ENCODE data around the gene TRPC4. TPM values are rescaled to one million over a fixed set of nuclear protein-coding genes. Genes with fewer than 3 reads are reported as not detected.

Gene TRPC4
- total RNA-seq, 1 donor from 2014 or later, result 6.1 TPM

GRCh38 chr13:37795326-37795725 lies 74.2 kb downstream of the TRPC4 start:
- H3K4me3 Mint-ChIP-seq, result no peak overlapping the region
- no peaks in the 10 kb centered on the region for H3K27me3 Mint-ChIP-seq
- H3K27ac Mint-ChIP-seq, result no peak overlapping the region
- H3K36me3 Mint-ChIP-seq, result no peaks in the 10 kb centered on the region
- no peak for DNase-seq (ENCODE audit: extremely low spot score, unreplicated experiment)
- no peaks in the 10 kb centered on the region for H3K4me1 Mint-ChIP-seq (ENCODE audit: unreplicated experiment)
- TF ChIP-seq, protein P1, sequence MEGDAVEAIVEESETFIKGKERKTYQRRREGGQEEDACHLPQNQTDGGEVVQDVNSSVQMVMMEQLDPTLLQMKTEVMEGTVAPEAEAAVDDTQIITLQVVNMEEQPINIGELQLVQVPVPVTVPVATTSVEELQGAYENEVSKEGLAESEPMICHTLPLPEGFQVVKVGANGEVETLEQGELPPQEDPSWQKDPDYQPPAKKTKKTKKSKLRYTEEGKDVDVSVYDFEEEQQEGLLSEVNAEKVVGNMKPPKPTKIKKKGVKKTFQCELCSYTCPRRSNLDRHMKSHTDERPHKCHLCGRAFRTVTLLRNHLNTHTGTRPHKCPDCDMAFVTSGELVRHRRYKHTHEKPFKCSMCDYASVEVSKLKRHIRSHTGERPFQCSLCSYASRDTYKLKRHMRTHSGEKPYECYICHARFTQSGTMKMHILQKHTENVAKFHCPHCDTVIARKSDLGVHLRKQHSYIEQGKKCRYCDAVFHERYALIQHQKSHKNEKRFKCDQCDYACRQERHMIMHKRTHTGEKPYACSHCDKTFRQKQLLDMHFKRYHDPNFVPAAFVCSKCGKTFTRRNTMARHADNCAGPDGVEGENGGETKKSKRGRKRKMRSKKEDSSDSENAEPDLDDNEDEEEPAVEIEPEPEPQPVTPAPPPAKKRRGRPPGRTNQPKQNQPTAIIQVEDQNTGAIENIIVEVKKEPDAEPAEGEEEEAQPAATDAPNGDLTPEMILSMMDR (conservative IDR thresholded peaks at IDR 0.05), result no peak
- H3K9me3 Mint-ChIP-seq, result no peaks in the 10 kb centered on the region

DNA sequence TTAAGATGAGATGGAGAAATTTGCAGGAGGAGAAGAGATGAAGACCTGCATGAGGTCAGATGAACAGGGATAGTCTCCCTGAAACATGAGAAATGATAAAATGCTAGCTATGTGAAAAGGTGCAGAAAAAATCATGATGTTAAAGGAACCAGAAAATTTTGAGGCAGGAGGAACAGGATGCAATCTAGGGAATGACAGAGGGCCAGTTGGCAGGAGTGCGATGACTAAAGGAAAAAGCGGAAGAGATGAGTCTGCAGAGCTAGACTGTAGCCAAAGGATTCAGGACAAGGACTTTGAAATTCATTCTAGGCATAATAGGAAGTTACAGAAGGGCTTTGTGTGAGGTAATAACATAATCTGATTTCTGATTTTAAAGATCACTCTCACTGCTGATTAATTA lies 77.9 kb downstream of the TRPC4 start:
- H3K27ac Mint-ChIP-seq, result no peak overlapping the region
- no peak overlapping the region for H3K4me3 Mint-ChIP-seq
- no peak for DNase-seq (ENCODE audit: extremely low spot score, unreplicated experiment)
- no peaks in the 10 kb centered on the region for H3K36me3 Mint-ChIP-seq
- TF ChIP-seq, protein P1 (conservative IDR thresholded peaks at IDR 0.05), result no peak
- no peaks in the 10 kb centered on the region for H3K9me3 Mint-ChIP-seq
- no peaks in the 10 kb centered on the region for H3K27me3 Mint-ChIP-seq
- H3K4me1 Mint-ChIP-seq (ENCODE audit: unreplicated experiment), result no peaks in the 10 kb centered on the region

DNA sequence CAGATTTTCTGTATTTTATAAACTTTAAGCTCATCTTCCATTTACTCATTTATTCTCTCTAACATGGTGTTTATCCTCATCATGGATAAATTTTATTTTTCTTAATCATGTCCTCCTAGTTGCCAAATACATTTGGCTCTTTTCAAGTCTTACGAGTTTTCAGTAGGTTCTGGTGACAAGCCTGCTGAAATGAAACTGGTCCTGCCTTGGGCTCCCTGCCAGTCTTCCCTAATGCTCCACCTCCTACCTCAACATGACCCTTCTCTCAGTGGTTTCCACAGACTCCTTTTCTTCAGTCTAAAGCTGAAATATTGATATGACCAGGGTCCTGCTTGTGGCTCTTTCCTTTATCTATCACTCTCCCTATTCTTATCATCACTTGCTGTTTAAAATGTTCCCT lies 81.2 kb downstream of the TRPC4 start:
- Mint-ChIP-seq H3K36me3 (no peaks in the 10 kb centered on the region), H3K4me1 (ENCODE audit: unreplicated experiment) (no peaks in the 10 kb centered on the region), H3K27ac (no peak overlapping the region), H3K27me3 (no peaks in the 10 kb centered on the region), H3K9me3 (no peaks in the 10 kb centered on the region), H3K4me3 (no peak overlapping the region)
- TF ChIP-seq, protein P1 (conservative IDR thresholded peaks at IDR 0.05), result no peak
- DNase-seq (ENCODE audit: extremely low spot score, unreplicated experiment), result no peak

DNA sequence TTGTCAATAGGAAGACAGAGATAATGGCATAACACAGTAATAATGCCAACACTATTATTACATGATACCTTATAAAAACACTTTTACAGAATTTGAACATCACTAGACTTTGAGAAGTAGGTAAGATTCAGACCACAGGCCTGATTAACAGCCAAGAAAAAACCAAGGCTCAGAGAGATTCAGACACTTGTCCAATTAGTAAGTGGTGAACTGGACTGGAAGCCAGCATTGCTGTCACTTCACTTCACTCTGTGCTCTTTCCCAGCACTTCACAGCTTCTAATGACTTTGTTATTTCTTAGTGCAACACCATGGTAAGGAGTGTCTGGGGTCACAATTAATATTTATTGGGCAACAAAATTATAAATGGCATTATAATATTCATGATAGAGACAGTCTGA lies 91.9 kb downstream of the TRPC4 start:
- H3K4me3 Mint-ChIP-seq, result no peak overlapping the region
- H3K4me1 Mint-ChIP-seq (ENCODE audit: unreplicated experiment), result no peaks in the 10 kb centered on the region
- DNase-seq (ENCODE audit: extremely low spot score, unreplicated experiment), result no peak
- H3K36me3 Mint-ChIP-seq, result no peaks in the 10 kb centered on the region
- TF ChIP-seq, protein P1 (conservative IDR thresholded peaks at IDR 0.05), result no peak
- no peak overlapping the region for H3K27ac Mint-ChIP-seq
- H3K9me3 Mint-ChIP-seq, result no peaks in the 10 kb centered on the region
- no peaks in the 10 kb centered on the region for H3K27me3 Mint-ChIP-seq

DNA sequence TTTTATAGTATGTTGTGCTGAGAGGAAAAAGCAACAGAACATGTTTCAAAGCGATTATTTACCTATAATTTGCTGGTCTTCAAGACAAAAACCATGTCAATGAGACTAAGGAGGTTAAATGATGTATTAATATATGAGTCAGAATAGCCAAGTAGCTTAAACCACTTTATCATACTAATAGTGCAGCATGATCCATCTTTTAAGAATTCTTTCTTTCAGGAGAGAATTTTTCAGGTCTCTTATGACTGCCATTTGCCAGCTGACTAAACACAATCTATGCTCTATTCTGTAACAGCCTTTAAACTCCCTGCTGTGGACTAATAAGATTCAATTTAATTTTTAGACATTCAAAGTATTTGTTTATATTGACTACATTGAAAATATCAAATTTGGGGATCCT lies 93.7 kb downstream of the TRPC4 start:
- TF ChIP-seq, protein P1 (conservative IDR thresholded peaks at IDR 0.05), result no peak
- no peaks in the 10 kb centered on the region for H3K36me3 Mint-ChIP-seq
- H3K9me3 Mint-ChIP-seq, result no peaks in the 10 kb centered on the region
- no peak overlapping the region for H3K4me3 Mint-ChIP-seq
- no peak overlapping the region for H3K27ac Mint-ChIP-seq
- H3K27me3 Mint-ChIP-seq, result peaks cover 3% of the 10 kb centered on the region
- DNase-seq (ENCODE audit: extremely low spot score, unreplicated experiment), result no peak
- H3K4me1 Mint-ChIP-seq (ENCODE audit: unreplicated experiment), result no peaks in the 10 kb centered on the region

GRCh38 chr13:37772644-37773043 lies 96.9 kb downstream of the TRPC4 start:
- no peaks in the 10 kb centered on the region for H3K4me1 Mint-ChIP-seq (ENCODE audit: unreplicated experiment)
- H3K36me3 Mint-ChIP-seq, result no peaks in the 10 kb centered on the region
- TF ChIP-seq, protein P1 (conservative IDR thresholded peaks at IDR 0.05), result no peak
- H3K9me3 Mint-ChIP-seq, result no peaks in the 10 kb centered on the region
- H3K27me3 Mint-ChIP-seq, result peaks cover 3% of the 10 kb centered on the region
- no peak overlapping the region for H3K27ac Mint-ChIP-seq
- no peak for DNase-seq (ENCODE audit: extremely low spot score, unreplicated experiment)
- no peak overlapping the region for H3K4me3 Mint-ChIP-seq

All from type B pancreatic cell (in vitro differentiated cells).